Measurements from ENCODE around the gene XPR1. TPM values are rescaled to one million over a fixed set of nuclear protein-coding genes. Genes with fewer than 3 reads are reported as not detected.

The XPR1 gene
- total RNA-seq, 1 experiment from 2014 or later, result 16.8 TPM

- no peaks in the 10 kb centered on the region for H3F3A ChIP-seq (ENCODE audit: insufficient read depth, low read depth)
- H3K27ac ChIP-seq, result no peak overlapping the region
- H3K36me3 ChIP-seq (ENCODE audit: low read depth), result no peaks in the 10 kb centered on the region
- BruUV-seq (replicated peaks), result no TSS peak
- ChIA-PET CTCF (no interaction called here), POLR2A (ENCODE audit: unreplicated experiment) (no interaction called here)
- H4K20me1 ChIP-seq (ENCODE audit: insufficient read depth), result no peaks in the 10 kb centered on the region
- TF ChIP-seq, protein P1, sequence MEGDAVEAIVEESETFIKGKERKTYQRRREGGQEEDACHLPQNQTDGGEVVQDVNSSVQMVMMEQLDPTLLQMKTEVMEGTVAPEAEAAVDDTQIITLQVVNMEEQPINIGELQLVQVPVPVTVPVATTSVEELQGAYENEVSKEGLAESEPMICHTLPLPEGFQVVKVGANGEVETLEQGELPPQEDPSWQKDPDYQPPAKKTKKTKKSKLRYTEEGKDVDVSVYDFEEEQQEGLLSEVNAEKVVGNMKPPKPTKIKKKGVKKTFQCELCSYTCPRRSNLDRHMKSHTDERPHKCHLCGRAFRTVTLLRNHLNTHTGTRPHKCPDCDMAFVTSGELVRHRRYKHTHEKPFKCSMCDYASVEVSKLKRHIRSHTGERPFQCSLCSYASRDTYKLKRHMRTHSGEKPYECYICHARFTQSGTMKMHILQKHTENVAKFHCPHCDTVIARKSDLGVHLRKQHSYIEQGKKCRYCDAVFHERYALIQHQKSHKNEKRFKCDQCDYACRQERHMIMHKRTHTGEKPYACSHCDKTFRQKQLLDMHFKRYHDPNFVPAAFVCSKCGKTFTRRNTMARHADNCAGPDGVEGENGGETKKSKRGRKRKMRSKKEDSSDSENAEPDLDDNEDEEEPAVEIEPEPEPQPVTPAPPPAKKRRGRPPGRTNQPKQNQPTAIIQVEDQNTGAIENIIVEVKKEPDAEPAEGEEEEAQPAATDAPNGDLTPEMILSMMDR (conservative IDR thresholded peaks at IDR 0.05), result no peak
- TF ChIP-seq EZH2 (IDR thresholded peaks at IDR 0.05; ENCODE audit: low read depth), result no peak
- intact Hi-C loops (cut with micrococcal nuclease; ENCODE audit: unreplicated experiment), result no loop called here
- no peak overlapping the region for H3K4me2 ChIP-seq
- H2AFZ ChIP-seq, result no peak overlapping the region
- H3K27me3 ChIP-seq (ENCODE audit: insufficient read depth, low read depth), result no peaks in the 10 kb centered on the region
- H3K79me2 ChIP-seq (ENCODE audit: low read depth), result no peaks in the 10 kb centered on the region
- DNase-seq, result no peak
- H3K9me3 ChIP-seq (ENCODE audit: insufficient read depth, low read depth), result no peaks in the 10 kb centered on the region
- H3K9me2 ChIP-seq (ENCODE audit: insufficient read depth), result no peaks in the 10 kb centered on the region
- H3K4me1 ChIP-seq (replicated peaks; ENCODE audit: insufficient read depth), result no peaks in the 10 kb centered on the region
- no peak overlapping the region for H3K4me3 ChIP-seq
Measured at GRCh38 chr1:180606155-180606554, 25.7 kb upstream of the XPR1 start.

- ChIA-PET CTCF (interaction anchor here (1.1 kb wide), 1 partner anchor 35 kb away, joined by 7 read pairs; no protein-coding TSS in a partner anchor), POLR2A (ENCODE audit: unreplicated experiment) (interaction anchor here (0.6 kb wide), 1 partner anchor 23 kb away, joined by 3 read pairs; no protein-coding TSS in a partner anchor)
- H3K4me1 ChIP-seq (replicated peaks; ENCODE audit: insufficient read depth), result peaks cover 10% of the 10 kb centered on the region
- DNase-seq, result no peak
- H3K27me3 ChIP-seq (ENCODE audit: insufficient read depth, low read depth), result no peaks in the 10 kb centered on the region
- TF ChIP-seq, protein P1 (conservative IDR thresholded peaks at IDR 0.05), result no peak
- no peak for TF ChIP-seq EZH2 (IDR thresholded peaks at IDR 0.05; ENCODE audit: low read depth)
- H3K4me3 ChIP-seq, result no peak overlapping the region
- no peaks in the 10 kb centered on the region for H3K9me3 ChIP-seq (ENCODE audit: insufficient read depth, low read depth)
- H3K36me3 ChIP-seq (ENCODE audit: low read depth), result no peaks in the 10 kb centered on the region
- H3K79me2 ChIP-seq (ENCODE audit: low read depth), result no peaks in the 10 kb centered on the region
- no peak overlapping the region for H2AFZ ChIP-seq
- H3F3A ChIP-seq (ENCODE audit: insufficient read depth, low read depth), result no peaks in the 10 kb centered on the region; the same call in 1 of the 2 replicates
- no peaks in the 10 kb centered on the region for H3K9me2 ChIP-seq (ENCODE audit: insufficient read depth)
- no peaks in the 10 kb centered on the region for H4K20me1 ChIP-seq (ENCODE audit: insufficient read depth)
- intact Hi-C loops (cut with micrococcal nuclease; ENCODE audit: unreplicated experiment), result no loop called here
- BruUV-seq (replicated peaks), result no TSS peak
- no peak overlapping the region for H3K27ac ChIP-seq
- no peak overlapping the region for H3K4me2 ChIP-seq
Measured at GRCh38 chr1:180609643-180610555, 21.9 kb upstream of the XPR1 start.

- Histone ChIP-seq H3K9me3 (ENCODE audit: insufficient read depth, low read depth) (no peaks in the 10 kb centered on the region), H3K4me3 (no peak overlapping the region), H2AFZ (no peak overlapping the region), H3K9me2 (ENCODE audit: insufficient read depth) (no peaks in the 10 kb centered on the region), H3K4me1 (replicated peaks; ENCODE audit: insufficient read depth) (peaks cover 10% of the 10 kb centered on the region), H3F3A (ENCODE audit: insufficient read depth, low read depth) (no peaks in the 10 kb centered on the region; the same call in 1 of the 2 replicates), H3K27me3 (ENCODE audit: insufficient read depth, low read depth) (no peaks in the 10 kb centered on the region), H4K20me1 (ENCODE audit: insufficient read depth) (no peaks in the 10 kb centered on the region), H3K27ac (no peak overlapping the region), H3K36me3 (ENCODE audit: low read depth) (no peaks in the 10 kb centered on the region), H3K4me2 (no peak overlapping the region), H3K79me2 (ENCODE audit: low read depth) (no peaks in the 10 kb centered on the region)
- no peak for DNase-seq
- TF ChIP-seq, protein P1 (conservative IDR thresholded peaks at IDR 0.05), result no peak
- TF ChIP-seq EZH2 (IDR thresholded peaks at IDR 0.05; ENCODE audit: low read depth), result no peak
- intact Hi-C loops (cut with micrococcal nuclease; ENCODE audit: unreplicated experiment), result no loop called here
- ChIA-PET CTCF (no interaction called here), POLR2A (ENCODE audit: unreplicated experiment) (no interaction called here)
- no TSS peak for BruUV-seq (replicated peaks)
Measured at GRCh38 chr1:180610556-180611015, 21.2 kb upstream of the XPR1 start.

All from PC-9 (cell line).